RWPE2 (cell line): ENCODE results near the gene CD48.

ENCODE experiments used
- ATAC-seq: fragments of 200-7000 bp; cut with Tn5 transposase; 3 replicates; pipeline ENCODE4 v1.9.1; 2021; ENCODE audit warnings: low read depth
- DNase-seq: peaks from one replicate; pipeline ENCODE4 v3.0.0-alpha.2; 2020; ENCODE audit warnings: low spot score
- H3K27ac ChIP-seq: fragments of 450-650 bp; 2 replicates; pipeline ENCODE4 v1.5.1; 2017; ENCODE audit warnings: mild to moderate bottlenecking; ENCODE audit not compliant: poor library complexity, severe bottlenecking
- H3K27me3 ChIP-seq: fragments of 250-450 bp; sonication (Bioruptor Pico); 2 replicates; pipeline ENCODE4 v1.5.1; 2021; ENCODE audit warnings: mild to moderate bottlenecking, moderate library complexity; ENCODE audit not compliant: insufficient read depth, poor library complexity, severe bottlenecking
- H3K36me3 ChIP-seq: fragments of 250-450 bp; sonication (Bioruptor Pico); 2 replicates; pipeline ENCODE4 v1.5.1; 2020; ENCODE audit warnings: low read depth, mild to moderate bottlenecking, moderate library complexity
- H3K4me1 ChIP-seq: fragments of 250-450 bp; sonication (Bioruptor Pico); 2 replicates; pipeline ENCODE4 v1.5.1; 2021; ENCODE audit warnings: mild to moderate bottlenecking, moderate library complexity; ENCODE audit not compliant: insufficient read depth, poor library complexity, severe bottlenecking
- H3K4me3 ChIP-seq: fragments of 250-450 bp; sonication (Bioruptor Pico); 2 replicates; pipeline ENCODE4 v1.5.1; 2021; ENCODE audit warnings: mild to moderate bottlenecking, moderate library complexity; ENCODE audit not compliant: severe bottlenecking
- H3K9me3 ChIP-seq: fragments of 250-450 bp; sonication (Bioruptor Pico); 2 replicates; pipeline ENCODE4 v1.5.1; 2021; ENCODE audit warnings: mild to moderate bottlenecking, moderate library complexity; ENCODE audit not compliant: severe bottlenecking
- CTCF ChIP-seq: fragments of 450-650 bp; IDR thresholded peaks from one replicate; pipeline ENCODE4 v1.5.1; 2017; ENCODE audit warnings: mild to moderate bottlenecking, moderate library complexity; ENCODE audit not compliant: poor library complexity, severe bottlenecking

The CD48 gene

GRCh38 chr1:160745551-160745950 lies 33.9 kb upstream of the CD48 start:
- Histone ChIP-seq H3K4me1 (peaks cover 7% of the 10 kb centered on the region), H3K36me3 (no peaks in the 10 kb centered on the region), H3K27ac (no peak overlapping the region), H3K4me3 (no peak overlapping the region), H3K27me3 (no peaks in the 10 kb centered on the region), H3K9me3 (no peaks in the 10 kb centered on the region)
- ATAC-seq (no peak), DNase-seq (no peak)
- TF ChIP-seq CTCF, result no peak

- no peak overlapping the region for H3K4me3 ChIP-seq
Measured at GRCh38 chr1:160744852-160745520, 33.4 kb upstream of the CD48 start.

GRCh38 chr1:160744199-160744851 lies 32.7 kb upstream of the CD48 start:
- peaks cover 7% of the 10 kb centered on the region for H3K4me1 ChIP-seq
- no peak overlapping the region for H3K4me3 ChIP-seq
- no peak overlapping the region for H3K27ac ChIP-seq
- H3K27me3 ChIP-seq, result no peaks in the 10 kb centered on the region
- TF ChIP-seq CTCF, result no peak
- DNase-seq (no peak), ATAC-seq (no peak)
- no peaks in the 10 kb centered on the region for H3K36me3 ChIP-seq
- H3K9me3 ChIP-seq, result no peaks in the 10 kb centered on the region

More at GRCh38 chr1:160744852-160745520, 33.4 kb upstream of the CD48 start:
- Histone ChIP-seq H3K9me3 (no peaks in the 10 kb centered on the region), H3K27me3 (no peaks in the 10 kb centered on the region), H3K4me1 (peaks cover 7% of the 10 kb centered on the region), H3K36me3 (no peaks in the 10 kb centered on the region), H3K27ac (no peak overlapping the region)
- no peak for ATAC-seq
- no peak for TF ChIP-seq CTCF
- no peak for DNase-seq

- no peak for DNase-seq
- no peak overlapping the region for H3K27ac ChIP-seq
- H3K4me1 ChIP-seq, result no peaks in the 10 kb centered on the region
- H3K36me3 ChIP-seq, result no peaks in the 10 kb centered on the region
- TF ChIP-seq CTCF, result no peak
- H3K27me3 ChIP-seq, result no peaks in the 10 kb centered on the region
- H3K4me3 ChIP-seq, result no peak overlapping the region
- no peak for ATAC-seq
- no peaks in the 10 kb centered on the region for H3K9me3 ChIP-seq
Measured at GRCh38 chr1:160743266-160743665, 31.6 kb upstream of the CD48 start.
